Heart left ventricle (tissue), 16 donors: ENCODE data around the gene PRKN. TPM values are rescaled to one million over a fixed set of nuclear protein-coding genes. Genes with fewer than 3 reads are reported as not detected.

ENCODE experiments used
- ATAC-seq, 4 donors: fragments of 200-7000 bp; cut with Tn5 transposase; one replicate each; pipeline ENCODE4 v1.9.1; 2020 to 2022; ENCODE audit warnings: moderate library complexity in 4 of 4, mild to moderate bottlenecking in 3 of 4, moderate number of reproducible peaks in 1 of 4
- DNase-seq, 5 donors: peaks; one replicate each; pipeline ENCODE4 v3.0.0-alpha.2; 2020
- H3K27ac ChIP-seq, 12 donors: fragments of 200-600 bp; sonication (generic) in 4 of 12; one replicate each; pipeline versions ENCODE4 v1.5.0 to v1.8.0; 2016 to 2022; ENCODE audit warnings: mild to moderate bottlenecking in 2 of 12
- H3K27me3 ChIP-seq, 9 donors: fragments of 200-600 bp; sonication (generic) in 2 of 9; one replicate each; pipeline versions ENCODE4 v1.5.1 to v1.8.0; 2016 to 2022; ENCODE audit warnings: mild to moderate bottlenecking in 3 of 9
- H3K36me3 ChIP-seq, 9 donors: fragments of 200-600 bp; sonication (generic) in 2 of 9; one replicate each; pipeline versions ENCODE4 v1.5.0 to v1.8.0; 2018 to 2022; ENCODE audit warnings: mild to moderate bottlenecking in 2 of 9
- H3K4me1 ChIP-seq, 12 donors: fragments of 200-600 bp; sonication (generic) in 4 of 12; one replicate each; pipeline versions ENCODE4 v1.5.0 to v1.8.0; 2016 to 2022; ENCODE audit warnings: mild to moderate bottlenecking in 3 of 12
- H3K4me3 ChIP-seq, 12 donors: fragments of 200-600 bp; sonication (generic) in 4 of 12; one replicate each; pipeline versions ENCODE4 v1.5.0 to v1.8.0; 2017 to 2022; ENCODE audit warnings: mild to moderate bottlenecking in 9 of 12, moderate library complexity in 4 of 12
- H3K9me3 ChIP-seq, 12 donors: fragments of 200-600 bp; sonication (generic) in 4 of 12; one replicate each; pipeline versions ENCODE4 v1.5.0 to v1.8.0; 2016 to 2022; ENCODE audit warnings: mild to moderate bottlenecking in 1 of 12
- POLR2A ChIP-seq, 2 donors: fragments of 450-650 bp; IDR thresholded peaks; one replicate each; pipeline ENCODE4 v1.6.1; 2017; ENCODE audit warnings: antibody characterized with exemption in 2 of 2, mild to moderate bottlenecking in 2 of 2, moderate library complexity in 2 of 2
- WGBS, 4 donors: extraction: QIAGEN DNeasy Blood & Tissue Kit in 2 of 4; methylation state at CpG; one replicate each; pipeline versions ENCODE4 v1.1.5 to v1.1.7; 2013 to 2018; 5-methylcytosine and 5-hydroxymethylcytosine counted together
- intact Hi-C, 10 donors: fragments of 100-400 bp; cut with DNase I; formaldehyde crosslinking; loops; one replicate each; pipeline versions ENCODE4 v1.11.1 to v1.14.2; 2022
- polyA plus RNA-seq, 2 donors: library from polyadenylated mRNA; stranded (reverse); fragments of 200-250 nt; gene quantifications; one replicate each; pipeline ENCODE4 v1.2.3, GENCODE V29; 2013
- total RNA-seq, 9 donors: library from RNA; depleted of rRNA in 2 of 9; stranded (reverse); fragments of >200 nt in 2 of 9; fragmentation: NEBNext Ultra II Directional in 3 of 9; extraction: Animal tissue kit (Norgen Biotek cat#: 25700) in 3 of 9; gene quantifications; one replicate each; pipeline versions ENCODE4 v1.1.0 to v1.2.4, GENCODE V29; 2016 to 2023
- TF ChIP-seq, protein P1 (sequence below), 12 donors: fragments of 200-600 bp; sonication (generic) in 4 of 12; IDR thresholded peaks; one replicate each; pipeline versions ENCODE4 v1.5.0 to v1.8.0; 2018 to 2022; ENCODE audit warnings: antibody characterized with exemption in 12 of 12, mild to moderate bottlenecking in 5 of 12
- donor health status: ischemic (EF 13 %, LVEDD 7.1; RV severe dilation, severe dysfunction).
- donor health status: healthy with polysubstance abuse.
- donor health status: DM: no; HTN: yes; CAD: no.
- donor health status: DM: no; HTN: no; CAD: no.
- donor health status: ischemic (EF 25% LVEDD 6.9; RV normal size, moderate dysfunction).
- donor health status: ischemic (EF 25% LVEDD 5.7; RV mildly dilated, moderate dysfunction).
- donor health status: healthy.
- donor health status: DM: yes; HTN: yes; CAD: no.
- donor health status: ischemic (EF 35%, LVEDD 5.7; RV mildly dilated, moderate dysfunction).
- donor health status: nonischemic (EF 11% LVEDD 7.7; RV severe dilation, severe dysfunction).
- donor health status: DM: yes; HTN: yes; CAD: no.
- donor health status: PGD.
- donor health status: ischemic (EF 29% LVEDD 5.4; RV normal size, mild dysfunction).
- donor health status: nonischemic (EF 23%, LVEDD 6.1; RV moderate dilation, normal function).

Gene PRKN
- total and polyA plus RNA-seq, 11 donors = 3.4 to 32.5 (median 21.2) TPM

DNA sequence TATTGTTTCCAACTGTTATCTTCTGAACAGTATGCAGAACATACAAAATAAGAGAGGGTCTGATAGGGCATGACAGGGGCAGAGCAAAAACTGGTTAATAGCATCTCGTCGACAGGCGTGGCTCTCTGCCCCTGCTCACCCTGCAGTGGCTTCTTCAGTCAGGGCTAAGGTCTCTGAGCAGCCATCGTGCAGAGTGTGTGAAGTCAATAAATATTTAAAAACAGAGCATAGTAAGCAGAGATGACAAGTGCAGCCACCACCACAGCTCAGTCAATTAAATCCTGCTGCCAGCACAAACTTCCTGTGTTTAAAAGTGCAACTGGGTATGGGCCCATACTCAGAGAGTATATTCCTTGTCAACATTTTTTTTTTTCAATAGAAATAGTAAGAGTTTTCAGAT is 1080.3 kb downstream of the PRKN start:
- intact Hi-C loops = no loop called here
- DNase-seq = no peak
- Histone ChIP-seq H3K9me3 (peaks cover 0 to 13% (median 0%) of the 10 kb centered on the region in 12 donors), H3K27ac (no peak overlapping the region), H3K27me3 (no peaks in the 10 kb centered on the region), H3K36me3 (no peaks in the 10 kb centered on the region), H3K4me1 (no peaks in the 10 kb centered on the region), H3K4me3 (no peak overlapping the region)
- 74 to 81% (median 75%) methylated on average over 4 of the region's 4 CpGs for WGBS, 4 donors
- no peak for TF ChIP-seq POLR2A (IDR thresholded peaks at IDR 0.05)
- TF ChIP-seq, protein P1, sequence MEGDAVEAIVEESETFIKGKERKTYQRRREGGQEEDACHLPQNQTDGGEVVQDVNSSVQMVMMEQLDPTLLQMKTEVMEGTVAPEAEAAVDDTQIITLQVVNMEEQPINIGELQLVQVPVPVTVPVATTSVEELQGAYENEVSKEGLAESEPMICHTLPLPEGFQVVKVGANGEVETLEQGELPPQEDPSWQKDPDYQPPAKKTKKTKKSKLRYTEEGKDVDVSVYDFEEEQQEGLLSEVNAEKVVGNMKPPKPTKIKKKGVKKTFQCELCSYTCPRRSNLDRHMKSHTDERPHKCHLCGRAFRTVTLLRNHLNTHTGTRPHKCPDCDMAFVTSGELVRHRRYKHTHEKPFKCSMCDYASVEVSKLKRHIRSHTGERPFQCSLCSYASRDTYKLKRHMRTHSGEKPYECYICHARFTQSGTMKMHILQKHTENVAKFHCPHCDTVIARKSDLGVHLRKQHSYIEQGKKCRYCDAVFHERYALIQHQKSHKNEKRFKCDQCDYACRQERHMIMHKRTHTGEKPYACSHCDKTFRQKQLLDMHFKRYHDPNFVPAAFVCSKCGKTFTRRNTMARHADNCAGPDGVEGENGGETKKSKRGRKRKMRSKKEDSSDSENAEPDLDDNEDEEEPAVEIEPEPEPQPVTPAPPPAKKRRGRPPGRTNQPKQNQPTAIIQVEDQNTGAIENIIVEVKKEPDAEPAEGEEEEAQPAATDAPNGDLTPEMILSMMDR (IDR thresholded peaks at IDR 0.05) = no peak
- ATAC-seq = no peak

GRCh38 chr6:161644521-161644920 is 1083.0 kb downstream of the PRKN start:
- no peak for TF ChIP-seq POLR2A (IDR thresholded peaks at IDR 0.05)
- TF ChIP-seq, protein P1 (IDR thresholded peaks at IDR 0.05) = no peak
- no peaks in the 10 kb centered on the region for H3K4me1 ChIP-seq
- H3K9me3 ChIP-seq = peaks cover 0 to under 1% (median 0%) of the 10 kb centered on the region in 12 donors
- H3K27ac ChIP-seq = no peak overlapping the region
- H3K36me3 ChIP-seq = no peaks in the 10 kb centered on the region
- DNase-seq (no peak), ATAC-seq (no peak)
- no peak overlapping the region for H3K4me3 ChIP-seq
- intact Hi-C loops = no loop called here
- WGBS, 4 donors = 70 to 96% (median 79%) methylated on average over 7 of the region's 7 CpGs
- no peaks in the 10 kb centered on the region for H3K27me3 ChIP-seq

- Histone ChIP-seq H3K9me3 (no peaks in the 10 kb centered on the region), H3K27ac (no peak overlapping the region), H3K36me3 (no peaks in the 10 kb centered on the region), H3K4me3 (no peak overlapping the region), H3K4me1 (peaks cover 0 to 3% (median 0%) of the 10 kb centered on the region in 12 donors), H3K27me3 (no peaks in the 10 kb centered on the region)
- 81 to 93% (median 84%) methylated on average over 1 of the region's 1 CpG for WGBS, 4 donors
- ATAC-seq (no peak), DNase-seq (no peak)
- TF ChIP-seq, protein P1 (IDR thresholded peaks at IDR 0.05) = no peak
- TF ChIP-seq POLR2A (IDR thresholded peaks at IDR 0.05) = no peak
- intact Hi-C loops = no loop called here
These were observed 1086.4 kb downstream of the PRKN start for GRCh38 chr6:161641175-161641574.

DNA sequence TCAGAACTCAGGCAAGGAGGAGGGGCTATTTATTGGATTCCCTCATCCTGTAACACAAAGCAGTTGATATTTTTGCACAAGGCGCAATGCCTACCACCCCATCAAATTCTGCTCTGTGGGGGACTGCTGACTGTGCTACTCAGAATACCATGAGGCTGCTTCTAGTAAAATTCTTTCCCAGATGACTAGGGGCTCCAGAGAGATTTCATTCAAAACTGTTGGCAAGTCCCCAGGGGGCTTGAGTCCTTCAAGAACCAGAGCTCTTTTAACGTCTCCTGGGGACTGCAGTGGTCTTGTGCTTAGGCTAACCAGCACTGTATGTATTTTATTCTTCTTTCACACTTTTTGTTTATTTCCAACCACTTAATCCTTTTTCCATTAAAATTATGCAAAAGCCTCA is 1087.8 kb downstream of the PRKN start:
- ATAC-seq (no peak), DNase-seq (no peak)
- intact Hi-C loops = no loop called here
- Histone ChIP-seq H3K9me3 (no peaks in the 10 kb centered on the region), H3K4me1 (peaks cover 0 to 3% (median 0%) of the 10 kb centered on the region in 12 donors), H3K27me3 (no peaks in the 10 kb centered on the region), H3K4me3 (no peak overlapping the region), H3K27ac (no peak overlapping the region), H3K36me3 (no peaks in the 10 kb centered on the region)
- 72 to 87% (median 77%) methylated on average over 2 of the region's 2 CpGs for WGBS, 4 donors
- TF ChIP-seq, protein P1 (IDR thresholded peaks at IDR 0.05) = no peak
- TF ChIP-seq POLR2A (IDR thresholded peaks at IDR 0.05) = no peak
